Measurements from ENCODE around the gene ATP2B3.

Gene ATP2B3

GRCh38 chrX:153621949-153622598, 104.6 kb downstream of the ATP2B3 start:
- H3K4me3 ChIP-seq (ENCODE audit: low read length), result no peak overlapping the region
- TF ChIP-seq ZNF274 (IDR thresholded peaks at IDR 0.05; ENCODE audit: low read depth, low read length), result no peak

- no peak for TF ChIP-seq ZNF274 (IDR thresholded peaks at IDR 0.05; ENCODE audit: low read depth, low read length)
- H3K4me3 ChIP-seq (ENCODE audit: low read length), result no peak overlapping the region
These were observed 105.3 kb downstream of the ATP2B3 start for GRCh38 chrX:153622661-153623309.

GRCh38 chrX:153623310-153624029, 106.0 kb downstream of the ATP2B3 start:
- H3K4me3 ChIP-seq (ENCODE audit: low read length), result no peak overlapping the region
- no peak for TF ChIP-seq ZNF274 (IDR thresholded peaks at IDR 0.05; ENCODE audit: low read depth, low read length)

GRCh38 chrX:153624196-153625091, 107.0 kb downstream of the ATP2B3 start:
- TF ChIP-seq ZNF274 (IDR thresholded peaks at IDR 0.05; ENCODE audit: low read depth, low read length), result no peak
- H3K4me3 ChIP-seq (ENCODE audit: low read length), result no peak overlapping the region

- no peak for TF ChIP-seq ZNF274 (IDR thresholded peaks at IDR 0.05; ENCODE audit: low read depth, low read length)
- H3K4me3 ChIP-seq (ENCODE audit: low read length), result no peak overlapping the region
These were observed 108.0 kb downstream of the ATP2B3 start for GRCh38 chrX:153625271-153626024.

- TF ChIP-seq ZNF274 (IDR thresholded peaks at IDR 0.05; ENCODE audit: low read depth, low read length), result no peak
- no peak overlapping the region for H3K4me3 ChIP-seq (ENCODE audit: low read length)
These were observed 108.7 kb downstream of the ATP2B3 start for GRCh38 chrX:153626025-153626633.

- TF ChIP-seq ZNF274 (IDR thresholded peaks at IDR 0.05; ENCODE audit: low read depth, low read length), result no peak
- H3K4me3 ChIP-seq (ENCODE audit: low read length), result no peak overlapping the region
These were observed 109.6 kb downstream of the ATP2B3 start for GRCh38 chrX:153626863-153627674.

- no peak overlapping the region for H3K4me3 ChIP-seq (ENCODE audit: low read length)
- TF ChIP-seq ZNF274 (IDR thresholded peaks at IDR 0.05; ENCODE audit: low read depth, low read length), result no peak
These were observed 110.3 kb downstream of the ATP2B3 start for GRCh38 chrX:153627675-153628111.

- no peak overlapping the region for H3K4me3 ChIP-seq (ENCODE audit: low read length)
- no peak for TF ChIP-seq ZNF274 (IDR thresholded peaks at IDR 0.05; ENCODE audit: low read depth, low read length)
These were observed 110.7 kb downstream of the ATP2B3 start for GRCh38 chrX:153628129-153628528.

GRCh38 chrX:153628665-153629064, 111.2 kb downstream of the ATP2B3 start:
- H3K4me3 ChIP-seq (ENCODE audit: low read length), result no peak overlapping the region
- TF ChIP-seq ZNF274 (IDR thresholded peaks at IDR 0.05; ENCODE audit: low read depth, low read length), result no peak

GRCh38 chrX:153631346-153631745, 113.9 kb downstream of the ATP2B3 start:
- no peak for TF ChIP-seq ZNF274 (IDR thresholded peaks at IDR 0.05; ENCODE audit: low read depth, low read length)
- H3K4me3 ChIP-seq (ENCODE audit: low read length), result no peak overlapping the region

GRCh38 chrX:153631907-153632594, 114.6 kb downstream of the ATP2B3 start:
- TF ChIP-seq ZNF274 (IDR thresholded peaks at IDR 0.05; ENCODE audit: low read depth, low read length), result no peak
- no peak overlapping the region for H3K4me3 ChIP-seq (ENCODE audit: low read length)

All from GM08714 (cell line).